Endodermal cell (in vitro differentiated cells): ENCODE measurements around the gene CCDC60. TPM values are rescaled to one million over a fixed set of nuclear protein-coding genes. Genes with fewer than 3 reads are reported as not detected.

Experiments
- DNase-seq: peaks from one replicate; pipeline ENCODE4 v3.0.0-alpha.2; 2017
- H3K27ac ChIP-seq: 2 replicates; pipeline ENCODE4 v1.5.1; 2013; ENCODE audit warnings: mild to moderate bottlenecking, low read depth, low read length, moderate library complexity
- H3K27me3 ChIP-seq: 2 replicates; pipeline ENCODE4 v1.6.1; 2013; ENCODE audit warnings: mild to moderate bottlenecking, low read length, moderate library complexity; ENCODE audit not compliant: insufficient read depth, control insufficient read depth, poor library complexity, severe bottlenecking
- H3K36me3 ChIP-seq: 2 replicates; pipeline ENCODE4 v1.7.0; 2013; ENCODE audit warnings: mild to moderate bottlenecking, low read length, moderate library complexity; ENCODE audit not compliant: control insufficient read depth, insufficient read depth
- H3K4me1 ChIP-seq: one replicate; pipeline ENCODE4 v1.7.0; 2013; ENCODE audit warnings: low read length; ENCODE audit not compliant: control insufficient read depth, insufficient read depth
- H3K4me3 ChIP-seq: 2 replicates; pipeline ENCODE4 v1.5.1; 2013; ENCODE audit warnings: mild to moderate bottlenecking, low read length, moderate library complexity
- H3K9ac ChIP-seq: 2 replicates; pipeline ENCODE4 v1.6.1; 2013; ENCODE audit warnings: mild to moderate bottlenecking, low read length, moderate library complexity; ENCODE audit not compliant: poor library complexity, severe bottlenecking; ENCODE audit errors: extremely low read depth
- H3K9me3 ChIP-seq: 2 replicates; pipeline ENCODE4 v1.6.1; 2013; ENCODE audit warnings: mild to moderate bottlenecking, low read length, moderate library complexity; ENCODE audit not compliant: control insufficient read depth
- H3K27ac Mint-ChIP-seq: 2 replicates; pipeline ENCODE4 v1.8.0; 2020; ENCODE audit warnings: mixed read lengths
- H3K27me3 Mint-ChIP-seq: 2 replicates; pipeline ENCODE4 v1.8.0; 2021; ENCODE audit warnings: mild to moderate bottlenecking, mixed read lengths; ENCODE audit not compliant: insufficient read depth
- H3K36me3 Mint-ChIP-seq: 2 replicates; pipeline ENCODE4 v1.8.0; 2020; ENCODE audit warnings: low read depth, mixed read lengths
- H3K4me1 Mint-ChIP-seq: 2 replicates; pipeline ENCODE4 v1.8.0; 2020; ENCODE audit warnings: mixed read lengths
- H3K4me3 Mint-ChIP-seq: 2 replicates; pipeline ENCODE4 v1.8.0; 2020; ENCODE audit warnings: mild to moderate bottlenecking, moderate library complexity, mixed read lengths
- H3K9me3 Mint-ChIP-seq: 2 replicates; pipeline ENCODE4 v1.8.0; 2020; ENCODE audit warnings: mild to moderate bottlenecking, mixed read lengths
- WGBS, 2 experiments: methylation state at CpG; one replicate each; pipeline versions ENCODE4 v1.1.5 to v1.1.7; 2013; ENCODE audit warnings: missing lambda C conversion rate in 2 of 2, mixed read lengths in 1 of 2; ENCODE audit not compliant: insufficient coverage in 1 of 2, insufficient read length in 1 of 2; 5-methylcytosine and 5-hydroxymethylcytosine counted together
- total RNA-seq, 2 donors: library from RNA; stranded (reverse); fragmentation: NEBNext Ultra II Directional in 1 of 2; extraction: Animal tissue kit (Norgen Biotek cat#: 25700) in 1 of 2; gene quantifications; 2 replicates in 1 of 2; 3 replicates in 1 of 2; pipeline ENCODE4 v1.2.1, GENCODE V29; 2021
- TF ChIP-seq, protein P1 (sequence below): fragments of 200-600 bp; sonication (generic); conservative IDR thresholded peaks from 2 replicates; pipeline ENCODE4 v1.5.0; 2021; ENCODE audit warnings: antibody characterized with exemption, mild to moderate bottlenecking

CCDC60 gene
- total RNA-seq, 2 donors from 2014 or later: 0.73 to 1.2 TPM

DNA sequence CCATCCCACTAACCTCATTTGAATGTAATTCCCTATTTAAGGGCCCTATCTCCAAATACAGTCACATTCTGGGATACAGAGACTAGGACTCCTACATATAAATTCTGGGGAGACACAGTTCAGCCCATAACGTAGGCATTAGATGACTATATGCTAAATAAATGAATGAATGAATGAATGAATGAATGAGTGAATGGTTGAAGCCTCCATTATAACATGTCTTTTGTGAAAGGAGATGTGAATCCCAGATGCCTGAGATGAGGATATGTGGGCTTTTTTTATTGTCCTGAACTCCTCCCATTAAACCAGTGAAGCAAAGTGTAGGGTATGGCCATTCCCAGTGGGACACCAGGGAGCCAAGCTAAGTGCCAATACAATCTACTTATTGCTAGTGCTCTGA is 238.6 kb downstream of the CCDC60 start:
- Histone ChIP-seq H3K9ac (no peak overlapping the region), H3K27me3 (peaks cover 19% of the 10 kb centered on the region), H3K36me3 (no peaks in the 10 kb centered on the region), H3K9me3 (no peaks in the 10 kb centered on the region), H3K4me1 (no peaks in the 10 kb centered on the region), H3K4me3 (no peak overlapping the region), H3K27ac (no peak overlapping the region)
- DNase-seq: no peak
- H3K9me3 Mint-ChIP-seq: no peaks in the 10 kb centered on the region
- WGBS, 2 experiments: 80 to 100% methylated on average over 1 of the region's 1 CpG
- H3K27me3 Mint-ChIP-seq: peaks cover 15% of the 10 kb centered on the region
- no peaks in the 10 kb centered on the region for H3K36me3 Mint-ChIP-seq
- H3K4me1 Mint-ChIP-seq: no peaks in the 10 kb centered on the region
- H3K4me3 Mint-ChIP-seq: no peak overlapping the region
- TF ChIP-seq, protein P1, sequence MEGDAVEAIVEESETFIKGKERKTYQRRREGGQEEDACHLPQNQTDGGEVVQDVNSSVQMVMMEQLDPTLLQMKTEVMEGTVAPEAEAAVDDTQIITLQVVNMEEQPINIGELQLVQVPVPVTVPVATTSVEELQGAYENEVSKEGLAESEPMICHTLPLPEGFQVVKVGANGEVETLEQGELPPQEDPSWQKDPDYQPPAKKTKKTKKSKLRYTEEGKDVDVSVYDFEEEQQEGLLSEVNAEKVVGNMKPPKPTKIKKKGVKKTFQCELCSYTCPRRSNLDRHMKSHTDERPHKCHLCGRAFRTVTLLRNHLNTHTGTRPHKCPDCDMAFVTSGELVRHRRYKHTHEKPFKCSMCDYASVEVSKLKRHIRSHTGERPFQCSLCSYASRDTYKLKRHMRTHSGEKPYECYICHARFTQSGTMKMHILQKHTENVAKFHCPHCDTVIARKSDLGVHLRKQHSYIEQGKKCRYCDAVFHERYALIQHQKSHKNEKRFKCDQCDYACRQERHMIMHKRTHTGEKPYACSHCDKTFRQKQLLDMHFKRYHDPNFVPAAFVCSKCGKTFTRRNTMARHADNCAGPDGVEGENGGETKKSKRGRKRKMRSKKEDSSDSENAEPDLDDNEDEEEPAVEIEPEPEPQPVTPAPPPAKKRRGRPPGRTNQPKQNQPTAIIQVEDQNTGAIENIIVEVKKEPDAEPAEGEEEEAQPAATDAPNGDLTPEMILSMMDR: no peak
- H3K27ac Mint-ChIP-seq: no peak overlapping the region

DNA sequence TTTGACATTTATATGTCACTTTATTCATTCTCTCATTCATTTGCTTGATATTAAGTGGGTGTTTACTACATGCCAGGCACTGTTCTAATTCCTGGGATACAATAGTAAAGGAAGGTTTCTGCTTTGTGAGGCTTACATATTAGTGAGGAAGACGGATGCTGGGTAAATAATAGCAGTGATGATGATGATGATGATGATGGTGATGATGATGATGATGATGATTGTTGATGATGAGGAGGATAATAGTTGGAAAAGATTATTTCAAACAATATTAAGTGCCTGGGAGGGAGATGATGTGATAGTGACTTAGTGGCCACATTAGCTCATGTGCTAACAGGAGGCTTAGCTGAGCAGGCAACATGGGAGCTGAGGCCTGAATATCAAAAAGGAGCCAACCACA is 239.7 kb downstream of the CCDC60 start:
- Histone ChIP-seq H3K4me1 (no peaks in the 10 kb centered on the region), H3K27ac (no peak overlapping the region), H3K9me3 (no peaks in the 10 kb centered on the region), H3K4me3 (no peak overlapping the region), H3K27me3 (peaks cover 19% of the 10 kb centered on the region), H3K9ac (no peak overlapping the region), H3K36me3 (no peaks in the 10 kb centered on the region)
- no peaks in the 10 kb centered on the region for H3K9me3 Mint-ChIP-seq
- H3K27me3 Mint-ChIP-seq: peaks cover 17% of the 10 kb centered on the region
- no peak for DNase-seq
- no peaks in the 10 kb centered on the region for H3K4me1 Mint-ChIP-seq
- no peak overlapping the region for H3K4me3 Mint-ChIP-seq
- WGBS, 2 experiments: 97 to 100% methylated on average over 1 of the region's 1 CpG
- TF ChIP-seq, protein P1: no peak
- H3K36me3 Mint-ChIP-seq: no peaks in the 10 kb centered on the region
- no peak overlapping the region for H3K27ac Mint-ChIP-seq

DNA sequence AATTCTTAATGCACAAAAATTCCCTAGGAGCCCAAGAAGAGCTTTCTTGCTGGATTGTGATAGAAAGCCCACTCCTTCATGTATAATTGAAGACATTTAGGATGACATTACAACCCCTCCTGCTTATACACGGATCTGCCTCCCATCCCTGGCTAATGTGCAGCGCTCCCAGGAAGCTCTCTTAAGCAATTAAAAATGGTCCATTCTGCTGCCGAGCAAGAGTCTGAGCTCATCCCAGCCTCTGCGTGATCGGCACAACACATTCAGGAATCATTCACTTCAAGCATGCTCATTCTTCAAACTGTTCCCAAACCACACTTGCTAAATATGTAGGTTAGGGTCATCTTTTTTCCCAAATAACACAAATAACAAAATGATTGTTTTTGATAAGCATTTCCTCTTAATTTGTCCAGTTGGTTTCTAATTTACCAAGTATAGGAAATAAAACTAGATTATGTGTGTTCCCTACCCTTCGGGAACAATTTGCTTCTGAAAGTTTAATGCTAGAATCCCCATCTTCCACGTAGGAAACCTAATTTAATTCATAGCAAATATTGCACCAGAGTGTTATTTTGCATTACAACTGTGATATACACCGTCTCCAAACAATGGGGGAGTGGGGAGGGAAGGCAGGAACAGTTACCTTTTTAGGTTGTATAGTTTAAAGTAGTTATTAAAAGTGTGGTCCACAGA is 241.7 kb downstream of the CCDC60 start:
- Histone ChIP-seq H3K4me3 (no peak overlapping the region), H3K27ac (no peak overlapping the region), H3K9me3 (no peaks in the 10 kb centered on the region), H3K9ac (no peak overlapping the region), H3K27me3 (peaks cover 19% of the 10 kb centered on the region), H3K4me1 (no peaks in the 10 kb centered on the region), H3K36me3 (no peaks in the 10 kb centered on the region)
- Mint-ChIP-seq H3K4me1 (no peaks in the 10 kb centered on the region), H3K36me3 (no peaks in the 10 kb centered on the region), H3K4me3 (no peak overlapping the region), H3K27me3 (peaks cover 20% of the 10 kb centered on the region), H3K9me3 (no peaks in the 10 kb centered on the region), H3K27ac (no peak overlapping the region)
- TF ChIP-seq, protein P1: no peak
- DNase-seq: no peak
- WGBS, 2 experiments: 90 to 94% methylated on average over 4 to 8 of the region's 8 CpGs
